GM18505 (cell line): ENCODE measurements around the gene A4GNT.

Experiments
- ATAC-seq: cut with Tn5 transposase; IDR thresholded peaks from one replicate; pipeline ENCODE4 v1.9.1; 2021; ENCODE audit not compliant: unreplicated experiment
- POLR2A ChIP-seq: IDR thresholded peaks from 4 replicates; pipeline ENCODE4 v1.6.1; 2011; ENCODE audit warnings: borderline replicate concordance; ENCODE audit not compliant: insufficient read depth, insufficient read length; ENCODE audit errors: extremely low read depth

A4GNT gene

DNA sequence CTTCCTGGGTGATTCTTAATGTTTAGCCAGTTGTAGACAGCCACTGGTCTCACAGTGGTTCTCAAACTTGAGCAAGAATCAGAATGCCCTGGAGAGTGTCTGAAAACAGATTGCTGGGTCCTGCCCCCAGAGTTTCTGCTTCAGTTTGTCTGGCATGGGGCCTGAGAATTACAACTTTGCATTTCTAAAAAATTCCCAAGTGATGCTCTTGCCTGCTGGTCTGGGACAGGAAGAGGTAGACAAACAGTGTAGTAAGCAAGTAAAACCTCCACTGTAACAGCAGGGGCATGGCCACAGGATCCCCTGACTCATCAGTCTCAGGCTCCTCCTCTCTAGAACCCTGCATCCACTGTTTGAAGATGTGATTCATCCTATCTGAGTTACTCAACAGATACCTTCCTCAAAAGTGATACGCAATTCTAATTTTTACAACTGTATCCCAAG, 53.3 kb downstream of the A4GNT start:
- TF ChIP-seq POLR2A = no peak
- no peak for ATAC-seq

DNA sequence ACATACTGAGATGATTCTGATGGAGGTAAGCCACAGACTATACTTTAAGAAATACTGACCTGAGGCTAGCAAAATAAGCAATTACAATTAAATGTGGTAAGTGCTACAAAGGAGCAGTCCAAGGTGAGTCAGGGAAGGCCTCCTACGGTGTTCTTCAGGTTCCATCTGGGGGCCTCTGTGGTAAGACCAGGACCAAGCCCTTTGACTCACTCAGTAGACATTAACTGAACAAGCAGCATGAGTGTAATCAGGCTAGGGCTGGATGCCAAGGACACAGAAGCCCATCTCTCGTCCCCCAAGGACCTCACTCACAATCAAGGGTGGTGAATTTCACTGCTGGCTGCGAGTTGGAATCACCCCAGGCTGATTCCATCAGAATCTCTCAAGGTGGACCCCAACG, 54.1 kb downstream of the A4GNT start:
- TF ChIP-seq POLR2A = no peak
- no peak for ATAC-seq
